ENCODE results near the gene ACSL1.

DNA sequence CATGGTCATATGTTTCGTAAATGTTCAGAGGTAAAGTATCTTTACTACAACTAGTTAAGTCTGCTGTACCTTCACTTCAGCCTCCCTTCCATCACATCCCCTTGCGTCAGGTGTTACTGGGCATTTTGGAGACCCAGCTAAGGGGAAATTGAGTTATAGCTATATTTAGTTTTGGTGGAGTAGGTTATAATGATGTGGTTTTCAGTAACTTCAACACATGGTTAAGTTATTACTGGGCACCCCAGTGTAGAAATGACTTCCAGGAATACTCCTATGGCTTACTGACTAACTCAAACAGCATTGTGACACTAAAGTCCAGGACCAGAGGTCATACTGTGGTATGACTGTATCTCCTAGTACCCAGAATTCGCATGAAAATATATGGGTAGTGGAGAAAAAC lies 23.4 kb upstream of the ACSL1 start:
- TF ChIP-seq, protein P1, sequence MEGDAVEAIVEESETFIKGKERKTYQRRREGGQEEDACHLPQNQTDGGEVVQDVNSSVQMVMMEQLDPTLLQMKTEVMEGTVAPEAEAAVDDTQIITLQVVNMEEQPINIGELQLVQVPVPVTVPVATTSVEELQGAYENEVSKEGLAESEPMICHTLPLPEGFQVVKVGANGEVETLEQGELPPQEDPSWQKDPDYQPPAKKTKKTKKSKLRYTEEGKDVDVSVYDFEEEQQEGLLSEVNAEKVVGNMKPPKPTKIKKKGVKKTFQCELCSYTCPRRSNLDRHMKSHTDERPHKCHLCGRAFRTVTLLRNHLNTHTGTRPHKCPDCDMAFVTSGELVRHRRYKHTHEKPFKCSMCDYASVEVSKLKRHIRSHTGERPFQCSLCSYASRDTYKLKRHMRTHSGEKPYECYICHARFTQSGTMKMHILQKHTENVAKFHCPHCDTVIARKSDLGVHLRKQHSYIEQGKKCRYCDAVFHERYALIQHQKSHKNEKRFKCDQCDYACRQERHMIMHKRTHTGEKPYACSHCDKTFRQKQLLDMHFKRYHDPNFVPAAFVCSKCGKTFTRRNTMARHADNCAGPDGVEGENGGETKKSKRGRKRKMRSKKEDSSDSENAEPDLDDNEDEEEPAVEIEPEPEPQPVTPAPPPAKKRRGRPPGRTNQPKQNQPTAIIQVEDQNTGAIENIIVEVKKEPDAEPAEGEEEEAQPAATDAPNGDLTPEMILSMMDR (IDR thresholded peaks at IDR 0.05; ENCODE audit: poor library complexity) = no peak
- no peak for TF ChIP-seq EZH2 (IDR thresholded peaks at IDR 0.05; ENCODE audit: borderline replicate concordance)
- TF ChIP-seq EZH2phosphoT487 (IDR thresholded peaks at IDR 0.05; ENCODE audit: low read depth, severe bottlenecking, unreplicated experiment) = no peak

All from hepatocyte (in vitro differentiated cells).